NB4 (cell line): ENCODE data around the gene ACO2.

Experiments
- DNase-seq: peaks from one replicate; pipeline ENCODE4 v3.0.0; 2010; ENCODE audit warnings: low read depth
- H3K4me3 ChIP-seq: one replicate; pipeline ENCODE4 v1.5.1; 2011; ENCODE audit warnings: mild to moderate bottlenecking, low read depth, low read length, moderate library complexity
- MAX ChIP-seq: IDR thresholded peaks from 2 replicates; pipeline ENCODE4 v1.6.1; 2011; ENCODE audit warnings: low read depth, low read length
- MYC ChIP-seq: IDR thresholded peaks from 2 replicates; pipeline ENCODE4 v1.6.1; 2011; ENCODE audit warnings: low read depth, low read length
- POLR2A ChIP-seq: IDR thresholded peaks from 2 replicates; pipeline ENCODE4 v1.6.1; 2011; ENCODE audit warnings: mild to moderate bottlenecking; ENCODE audit not compliant: insufficient read length; ENCODE audit errors: extremely low read depth
- TF ChIP-seq, protein P1 (sequence below): IDR thresholded peaks from one replicate; pipeline ENCODE4 v1.5.1; 2012; ENCODE audit warnings: low read depth, low read length

Gene ACO2

DNA sequence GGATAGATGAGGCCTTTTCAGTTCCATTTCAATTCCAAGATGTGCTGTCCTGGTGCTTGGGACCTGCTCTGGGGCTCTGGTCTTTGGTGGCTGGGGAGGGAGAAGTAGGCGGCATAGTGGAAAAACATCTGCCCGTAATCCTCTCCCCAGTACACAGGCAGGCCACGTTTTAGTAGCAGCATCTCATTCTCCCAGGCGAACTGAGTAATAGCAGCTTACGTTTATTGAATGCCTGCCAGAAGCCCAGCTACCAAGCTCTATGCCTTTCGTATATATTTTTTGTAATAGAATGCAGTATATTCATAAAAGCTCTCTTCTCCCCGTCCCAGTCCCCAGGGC is 11.4 kb downstream of the ACO2 start:
- no peak overlapping the region for H3K4me3 ChIP-seq
- TF ChIP-seq MYC = no peak
- TF ChIP-seq MAX = no peak
- no peak for DNase-seq

DNA sequence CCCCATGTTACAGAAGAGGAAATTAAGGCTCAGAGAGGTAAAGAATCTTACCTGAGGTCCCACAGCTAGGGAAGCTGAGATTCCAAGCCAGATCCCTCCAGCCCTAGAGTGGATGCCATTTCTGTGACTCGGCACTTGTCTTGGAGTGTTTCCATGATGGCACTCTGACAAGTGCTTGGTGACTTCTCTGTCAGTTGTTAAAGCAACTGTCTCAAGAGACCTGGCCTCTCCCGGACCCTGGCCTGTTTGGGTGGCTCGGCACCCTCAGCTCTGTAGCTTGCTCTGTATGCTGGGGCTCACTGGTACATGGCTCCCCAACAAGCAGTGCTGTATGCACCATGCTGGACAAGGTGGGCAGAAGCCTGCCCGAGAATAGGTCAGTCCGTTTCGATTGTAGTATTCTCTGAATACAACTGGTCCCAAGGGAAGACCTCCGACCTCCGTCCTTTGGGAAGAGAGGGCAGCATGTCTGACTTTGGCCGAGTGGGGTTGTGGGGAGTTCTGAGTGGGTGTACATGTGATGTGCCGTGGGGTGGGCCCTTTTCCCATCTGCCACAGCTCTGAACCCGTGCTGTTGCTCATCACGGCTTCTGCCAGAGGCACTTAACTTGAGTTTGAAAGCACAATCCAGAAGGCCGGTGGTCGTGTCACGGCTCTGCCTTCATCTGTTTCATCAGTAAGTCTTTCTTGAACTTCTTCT is 12.4 kb downstream of the ACO2 start:
- DNase-seq = no peak
- no peak overlapping the region for H3K4me3 ChIP-seq
- TF ChIP-seq POLR2A (no peak), MYC (no peak), MAX (no peak)
- TF ChIP-seq, protein P1, sequence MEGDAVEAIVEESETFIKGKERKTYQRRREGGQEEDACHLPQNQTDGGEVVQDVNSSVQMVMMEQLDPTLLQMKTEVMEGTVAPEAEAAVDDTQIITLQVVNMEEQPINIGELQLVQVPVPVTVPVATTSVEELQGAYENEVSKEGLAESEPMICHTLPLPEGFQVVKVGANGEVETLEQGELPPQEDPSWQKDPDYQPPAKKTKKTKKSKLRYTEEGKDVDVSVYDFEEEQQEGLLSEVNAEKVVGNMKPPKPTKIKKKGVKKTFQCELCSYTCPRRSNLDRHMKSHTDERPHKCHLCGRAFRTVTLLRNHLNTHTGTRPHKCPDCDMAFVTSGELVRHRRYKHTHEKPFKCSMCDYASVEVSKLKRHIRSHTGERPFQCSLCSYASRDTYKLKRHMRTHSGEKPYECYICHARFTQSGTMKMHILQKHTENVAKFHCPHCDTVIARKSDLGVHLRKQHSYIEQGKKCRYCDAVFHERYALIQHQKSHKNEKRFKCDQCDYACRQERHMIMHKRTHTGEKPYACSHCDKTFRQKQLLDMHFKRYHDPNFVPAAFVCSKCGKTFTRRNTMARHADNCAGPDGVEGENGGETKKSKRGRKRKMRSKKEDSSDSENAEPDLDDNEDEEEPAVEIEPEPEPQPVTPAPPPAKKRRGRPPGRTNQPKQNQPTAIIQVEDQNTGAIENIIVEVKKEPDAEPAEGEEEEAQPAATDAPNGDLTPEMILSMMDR = no peak

- no peak for DNase-seq
- TF ChIP-seq, protein P1 = no peak
- TF ChIP-seq POLR2A (no peak), MAX (no peak), MYC (no peak)
- H3K4me3 ChIP-seq = no peak overlapping the region
Observed at GRCh38 chr22:41481925-41482318, 13.0 kb downstream of the ACO2 start.

- TF ChIP-seq, protein P1 = no peak
- TF ChIP-seq POLR2A (no peak), MAX (no peak), MYC (no peak)
- DNase-seq = peak; percentile 64
- no peak overlapping the region for H3K4me3 ChIP-seq
Observed at GRCh38 chr22:41482319-41482935, 13.5 kb downstream of the ACO2 start.

GRCh38 chr22:41485033-41485432 is 16.1 kb downstream of the ACO2 start:
- DNase-seq = no peak
- TF ChIP-seq POLR2A = no peak
- no peak for TF ChIP-seq MYC
- TF ChIP-seq, protein P1 = no peak
- no peak for TF ChIP-seq MAX
- no peak overlapping the region for H3K4me3 ChIP-seq

GRCh38 chr22:41487037-41487935 is 18.4 kb downstream of the ACO2 start:
- DNase-seq = no peak

More at GRCh38 chr22:41487037-41487935, 18.4 kb downstream of the ACO2 start:
- no peak for TF ChIP-seq MYC
- no peak for TF ChIP-seq POLR2A
- no peak for TF ChIP-seq MAX
- TF ChIP-seq, protein P1 = no peak
- no peak overlapping the region for H3K4me3 ChIP-seq
